Measurements from ENCODE around the gene GPR75.

DNA sequence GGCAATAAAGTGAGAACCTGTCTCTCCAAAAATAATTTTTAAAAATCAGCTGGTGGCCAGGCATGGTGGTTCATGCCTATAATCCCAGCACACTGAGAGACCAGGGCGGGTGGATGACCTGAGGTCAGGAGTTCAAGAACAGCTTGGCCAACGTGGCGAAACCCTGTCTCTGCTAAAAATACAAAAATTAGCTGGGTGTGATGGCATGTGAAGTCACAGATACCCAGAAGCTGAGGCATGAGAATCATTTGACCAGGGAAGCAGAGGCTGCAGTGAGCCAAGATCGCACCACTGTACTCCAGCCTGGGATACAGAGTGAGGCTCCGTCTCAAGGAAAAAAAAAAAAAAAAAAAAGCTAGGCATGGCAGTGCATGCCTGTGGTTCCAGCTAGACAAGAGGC, 7.4 kb upstream of the GPR75 start:
- TF ChIP-seq, protein P1, sequence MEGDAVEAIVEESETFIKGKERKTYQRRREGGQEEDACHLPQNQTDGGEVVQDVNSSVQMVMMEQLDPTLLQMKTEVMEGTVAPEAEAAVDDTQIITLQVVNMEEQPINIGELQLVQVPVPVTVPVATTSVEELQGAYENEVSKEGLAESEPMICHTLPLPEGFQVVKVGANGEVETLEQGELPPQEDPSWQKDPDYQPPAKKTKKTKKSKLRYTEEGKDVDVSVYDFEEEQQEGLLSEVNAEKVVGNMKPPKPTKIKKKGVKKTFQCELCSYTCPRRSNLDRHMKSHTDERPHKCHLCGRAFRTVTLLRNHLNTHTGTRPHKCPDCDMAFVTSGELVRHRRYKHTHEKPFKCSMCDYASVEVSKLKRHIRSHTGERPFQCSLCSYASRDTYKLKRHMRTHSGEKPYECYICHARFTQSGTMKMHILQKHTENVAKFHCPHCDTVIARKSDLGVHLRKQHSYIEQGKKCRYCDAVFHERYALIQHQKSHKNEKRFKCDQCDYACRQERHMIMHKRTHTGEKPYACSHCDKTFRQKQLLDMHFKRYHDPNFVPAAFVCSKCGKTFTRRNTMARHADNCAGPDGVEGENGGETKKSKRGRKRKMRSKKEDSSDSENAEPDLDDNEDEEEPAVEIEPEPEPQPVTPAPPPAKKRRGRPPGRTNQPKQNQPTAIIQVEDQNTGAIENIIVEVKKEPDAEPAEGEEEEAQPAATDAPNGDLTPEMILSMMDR (IDR thresholded peaks at IDR 0.05) = no peak
- TF ChIP-seq POLR2A (IDR thresholded peaks at IDR 0.05) (no peak), EP300 (IDR thresholded peaks at IDR 0.05; ENCODE audit: low read depth) (no peak), POLR2AphosphoS5 (IDR thresholded peaks at IDR 0.05) (no peak)

Data from transverse colon (tissue), 4 donors.